ENCODE measurements around the gene ELOVL6.
"Not testable (repeated sequence)": the region's sequence is repeated elsewhere in the genome, so short reads cannot be mapped to it uniquely, and the experiment has no call there.

ELOVL6 gene

GRCh38 chr4:110042545-110043517 lies 155.6 kb downstream of the ELOVL6 start:
- H3K4me3 Mint-ChIP-seq: no peak overlapping the region
- peaks cover 12% of the 10 kb centered on the region for H3K4me1 Mint-ChIP-seq (ENCODE audit: low read depth)
- peaks cover 19% of the 10 kb centered on the region for H3K27me3 Mint-ChIP-seq
- no peaks in the 10 kb centered on the region for H3K9me3 Mint-ChIP-seq
- no peak for DNase-seq
- H3K27ac Mint-ChIP-seq: no peak overlapping the region
- no peaks in the 10 kb centered on the region for H3K36me3 Mint-ChIP-seq (ENCODE audit: low read depth)

DNA sequence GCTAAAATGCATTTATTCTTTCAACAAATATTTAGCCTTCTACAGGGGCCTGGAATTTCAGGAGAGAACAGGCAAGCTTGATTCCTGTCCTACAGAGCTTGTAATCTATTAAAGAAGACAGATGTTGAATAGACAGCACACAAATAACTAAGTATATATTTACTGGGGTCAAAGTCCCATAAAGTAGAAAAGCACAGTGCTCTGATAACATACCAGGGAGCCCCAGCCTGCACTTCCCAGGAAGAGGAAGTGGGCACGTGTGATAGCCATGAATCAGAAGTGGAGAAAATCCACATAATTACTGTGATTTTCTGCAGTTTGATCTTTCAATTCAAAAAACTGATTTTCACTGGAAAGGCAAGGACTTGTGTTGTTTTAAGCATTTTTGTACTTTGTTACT lies 156.7 kb downstream of the ELOVL6 start:
- H3K4me3 Mint-ChIP-seq: no peak overlapping the region
- no peak overlapping the region for H3K27ac Mint-ChIP-seq
- H3K4me1 Mint-ChIP-seq (ENCODE audit: low read depth): peaks cover 9% of the 10 kb centered on the region
- H3K36me3 Mint-ChIP-seq (ENCODE audit: low read depth): no peaks in the 10 kb centered on the region
- DNase-seq: no peak
- peaks cover 26% of the 10 kb centered on the region for H3K27me3 Mint-ChIP-seq
- no peaks in the 10 kb centered on the region for H3K9me3 Mint-ChIP-seq

DNA sequence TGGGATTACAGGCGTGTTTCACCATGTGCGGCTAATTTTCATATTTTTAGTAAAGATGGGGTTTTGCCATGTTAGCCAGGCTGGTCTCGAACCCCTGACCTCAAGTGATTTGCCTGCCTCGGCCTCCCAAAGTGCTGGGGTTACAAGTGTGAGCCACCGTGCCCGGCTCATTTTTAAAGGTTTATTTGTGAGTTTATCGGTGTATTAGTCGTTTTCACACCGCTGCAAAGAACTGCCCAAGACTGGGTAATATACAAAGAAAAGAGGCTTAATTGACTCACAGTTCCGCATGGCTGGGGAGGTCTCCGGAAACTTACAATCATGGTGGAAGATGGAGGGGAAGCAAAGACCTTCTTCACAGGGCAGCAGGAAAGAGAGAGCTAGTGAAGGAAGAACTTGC lies 159.3 kb downstream of the ELOVL6 start:
- not testable (repeated sequence) for DNase-seq; H3K4me3 Mint-ChIP-seq; H3K9me3 Mint-ChIP-seq; H3K4me1 Mint-ChIP-seq (ENCODE audit: low read depth); H3K36me3 Mint-ChIP-seq (ENCODE audit: low read depth); H3K27ac Mint-ChIP-seq
- H3K27me3 Mint-ChIP-seq: peaks cover 42% of the 10 kb centered on the region

DNA sequence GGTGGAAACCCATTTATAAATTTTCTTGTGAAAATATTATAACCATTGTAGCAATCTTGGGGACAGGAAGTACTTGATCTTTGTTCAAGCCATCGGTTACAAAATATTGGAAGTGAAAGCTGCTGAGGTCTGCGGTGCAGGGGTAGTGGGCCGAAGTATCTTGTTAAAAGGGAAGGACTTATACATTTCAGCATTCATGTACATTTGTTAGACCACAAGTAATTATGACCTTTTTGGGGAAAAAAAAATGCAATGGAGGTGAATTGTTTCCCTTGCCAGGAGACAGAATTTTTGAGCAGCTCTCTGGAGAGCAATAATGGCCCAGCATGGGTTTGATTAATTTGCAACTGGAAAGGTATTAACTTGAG lies 164.4 kb downstream of the ELOVL6 start:
- no peak for DNase-seq
- Mint-ChIP-seq H3K27ac (no peak overlapping the region), H3K9me3 (no peaks in the 10 kb centered on the region), H3K36me3 (ENCODE audit: low read depth) (no peaks in the 10 kb centered on the region), H3K4me3 (no peak overlapping the region), H3K4me1 (ENCODE audit: low read depth) (peaks cover 3% of the 10 kb centered on the region), H3K27me3 (peaks cover 53% of the 10 kb centered on the region)

DNA sequence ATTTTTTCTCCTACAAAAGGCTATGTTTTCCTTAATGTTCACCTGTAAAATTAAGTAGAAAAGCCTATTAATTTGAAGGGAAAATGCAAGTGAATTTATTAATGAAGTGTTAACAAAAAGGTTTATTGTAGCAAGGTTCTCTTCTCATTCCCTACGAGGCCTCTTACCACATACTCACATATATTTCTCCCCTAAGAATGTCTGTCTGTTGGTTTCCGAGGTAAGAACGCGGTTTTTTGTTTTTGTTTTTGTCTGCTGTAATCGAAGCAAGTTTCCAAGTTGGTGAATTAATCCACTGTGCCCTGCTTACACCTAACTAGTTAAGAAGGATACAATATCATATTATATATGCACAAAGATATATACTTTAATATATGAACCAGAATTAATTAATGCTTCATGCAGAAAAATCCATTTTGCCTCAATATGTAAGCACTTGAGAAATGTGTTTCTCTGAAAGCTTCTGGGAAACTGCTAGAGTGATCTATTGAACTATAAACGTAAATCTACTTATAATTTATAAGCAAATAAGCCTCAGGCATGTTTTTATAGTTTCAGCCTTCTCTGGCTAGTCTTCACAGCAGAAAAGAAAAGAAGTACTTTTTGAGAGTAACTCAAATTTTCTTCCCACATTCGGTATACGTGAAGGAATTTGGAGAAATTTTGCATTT lies 164.9 kb downstream of the ELOVL6 start:
- no peaks in the 10 kb centered on the region for H3K36me3 Mint-ChIP-seq (ENCODE audit: low read depth)
- no peaks in the 10 kb centered on the region for H3K9me3 Mint-ChIP-seq
- DNase-seq: no peak
- no peak overlapping the region for H3K4me3 Mint-ChIP-seq
- H3K4me1 Mint-ChIP-seq (ENCODE audit: low read depth): peaks cover 3% of the 10 kb centered on the region
- H3K27me3 Mint-ChIP-seq: peaks cover 53% of the 10 kb centered on the region
- H3K27ac Mint-ChIP-seq: no peak overlapping the region

- H3K27me3 Mint-ChIP-seq: peaks cover 53% of the 10 kb centered on the region
- no peak overlapping the region for H3K27ac Mint-ChIP-seq
- H3K9me3 Mint-ChIP-seq: no peaks in the 10 kb centered on the region
- no peaks in the 10 kb centered on the region for H3K36me3 Mint-ChIP-seq (ENCODE audit: low read depth)
- H3K4me1 Mint-ChIP-seq (ENCODE audit: low read depth): peaks cover 3% of the 10 kb centered on the region
- no peak overlapping the region for H3K4me3 Mint-ChIP-seq
- DNase-seq: no peak
Observed at GRCh38 chr4:110032603-110033002, 165.8 kb downstream of the ELOVL6 start.

GRCh38 chr4:110025718-110026117 lies 172.7 kb downstream of the ELOVL6 start:
- H3K9me3 Mint-ChIP-seq: no peaks in the 10 kb centered on the region
- H3K4me1 Mint-ChIP-seq (ENCODE audit: low read depth): peaks cover 8% of the 10 kb centered on the region
- H3K27ac Mint-ChIP-seq: no peak overlapping the region
- no peak overlapping the region for H3K4me3 Mint-ChIP-seq
- no peak for DNase-seq
- H3K27me3 Mint-ChIP-seq: peaks cover 8% of the 10 kb centered on the region
- no peaks in the 10 kb centered on the region for H3K36me3 Mint-ChIP-seq (ENCODE audit: low read depth)

DNA sequence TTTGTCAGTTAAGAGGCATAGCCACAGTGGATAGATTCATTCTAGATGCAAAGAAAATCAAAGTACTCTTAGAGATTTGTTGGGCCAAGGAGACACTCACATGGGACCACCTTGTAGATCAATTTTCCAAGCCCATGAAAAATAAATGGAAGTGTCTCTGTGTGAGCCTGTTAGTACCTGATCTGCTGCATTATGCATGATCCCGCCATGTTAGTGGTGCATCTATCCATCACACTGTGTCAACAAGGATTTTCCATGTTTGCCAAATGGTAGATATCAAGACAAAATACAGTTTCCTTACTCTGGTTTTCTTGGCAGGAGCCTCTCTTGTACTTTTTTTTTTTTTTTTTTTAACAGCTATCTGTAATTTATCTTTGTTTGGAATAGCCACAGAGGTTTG lies 173.4 kb downstream of the ELOVL6 start:
- peaks cover 13% of the 10 kb centered on the region for H3K4me1 Mint-ChIP-seq (ENCODE audit: low read depth)
- H3K4me3 Mint-ChIP-seq: no peak overlapping the region
- no peaks in the 10 kb centered on the region for H3K9me3 Mint-ChIP-seq
- peaks cover 2% of the 10 kb centered on the region for H3K27me3 Mint-ChIP-seq
- no peak for DNase-seq
- no peak overlapping the region for H3K27ac Mint-ChIP-seq
- H3K36me3 Mint-ChIP-seq (ENCODE audit: low read depth): no peaks in the 10 kb centered on the region

DNA sequence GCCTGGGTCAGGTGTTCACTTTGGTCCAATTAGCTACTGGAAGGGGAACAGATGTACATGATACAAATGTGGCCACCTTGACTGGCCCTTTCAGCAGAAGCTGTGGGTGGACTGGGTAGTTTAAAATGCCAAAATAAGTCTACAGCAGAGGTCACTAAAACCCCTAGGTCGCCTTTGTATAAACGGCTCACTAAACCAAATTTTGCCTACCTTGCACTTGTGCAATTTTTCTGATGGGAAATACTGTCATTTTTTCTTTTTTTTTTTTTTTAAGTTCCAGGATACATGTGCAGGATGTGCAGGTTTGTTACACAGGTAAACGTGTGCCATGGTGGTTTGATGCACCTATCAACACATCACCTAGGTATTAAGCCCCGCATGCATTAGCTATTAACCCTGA lies 176.0 kb downstream of the ELOVL6 start:
- no peak for DNase-seq
- H3K4me3 Mint-ChIP-seq: no peak overlapping the region
- no peak overlapping the region for H3K27ac Mint-ChIP-seq
- no peaks in the 10 kb centered on the region for H3K36me3 Mint-ChIP-seq (ENCODE audit: low read depth)
- no peaks in the 10 kb centered on the region for H3K9me3 Mint-ChIP-seq
- H3K27me3 Mint-ChIP-seq: no peaks in the 10 kb centered on the region
- peaks cover 21% of the 10 kb centered on the region for H3K4me1 Mint-ChIP-seq (ENCODE audit: low read depth)

DNA sequence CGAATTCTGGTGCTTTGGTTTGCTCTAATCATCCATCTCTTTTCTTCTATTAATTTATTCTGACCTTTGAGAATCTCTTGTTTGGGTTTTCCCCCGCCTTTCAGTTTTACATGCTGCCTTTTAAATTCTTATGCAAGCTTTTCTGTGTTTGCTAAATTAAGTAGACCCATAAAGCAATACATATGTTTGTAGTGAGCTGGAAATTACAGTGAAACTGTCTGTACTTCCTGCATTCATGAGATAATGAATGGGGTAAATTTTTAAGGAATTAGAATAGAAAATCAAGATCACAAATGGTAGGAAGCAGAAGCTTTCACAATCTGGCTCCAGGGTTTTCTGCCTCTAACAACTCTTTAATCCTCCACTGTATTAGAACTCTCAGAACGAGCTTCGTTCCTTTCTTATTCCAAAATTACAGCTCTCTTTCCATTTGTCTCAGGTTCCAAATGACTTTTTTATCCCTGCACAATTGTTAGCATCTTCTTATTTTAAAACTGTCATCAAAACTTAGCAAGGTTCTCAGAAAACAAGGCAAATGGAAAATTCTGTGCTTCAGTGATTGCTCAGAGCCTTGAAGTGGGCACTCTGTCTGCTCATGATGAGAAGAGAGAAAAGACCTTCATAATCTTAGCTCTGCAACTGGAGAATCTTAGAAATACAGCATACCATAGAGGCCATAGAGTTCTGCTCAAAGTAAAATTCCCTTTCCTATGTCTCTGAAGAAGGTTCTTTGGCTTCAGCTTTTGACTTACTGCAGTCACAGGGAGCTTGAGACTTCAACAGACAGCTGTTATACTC lies 177.6 kb downstream of the ELOVL6 start:
- no peak overlapping the region for H3K27ac Mint-ChIP-seq
- DNase-seq: no peak
- H3K4me1 Mint-ChIP-seq (ENCODE audit: low read depth): peaks cover 21% of the 10 kb centered on the region
- H3K27me3 Mint-ChIP-seq: no peaks in the 10 kb centered on the region
- peaks cover 7% of the 10 kb centered on the region for H3K9me3 Mint-ChIP-seq
- H3K4me3 Mint-ChIP-seq: no peak overlapping the region
- no peaks in the 10 kb centered on the region for H3K36me3 Mint-ChIP-seq (ENCODE audit: low read depth)

GRCh38 chr4:110020139-110020538 lies 178.3 kb downstream of the ELOVL6 start:
- no peak for DNase-seq
- Mint-ChIP-seq H3K4me1 (ENCODE audit: low read depth) (peaks cover 21% of the 10 kb centered on the region), H3K27ac (no peak overlapping the region), H3K36me3 (ENCODE audit: low read depth) (no peaks in the 10 kb centered on the region), H3K27me3 (no peaks in the 10 kb centered on the region), H3K9me3 (peaks cover 7% of the 10 kb centered on the region), H3K4me3 (no peak overlapping the region)

- Mint-ChIP-seq H3K9me3 (peaks cover 7% of the 10 kb centered on the region), H3K36me3 (ENCODE audit: low read depth) (no peaks in the 10 kb centered on the region), H3K27ac (no peak overlapping the region), H3K4me3 (no peak overlapping the region), H3K4me1 (ENCODE audit: low read depth) (peaks cover 21% of the 10 kb centered on the region), H3K27me3 (peaks cover 3% of the 10 kb centered on the region)
- no peak for DNase-seq
Observed at GRCh38 chr4:110019153-110019552, 179.3 kb downstream of the ELOVL6 start.

GRCh38 chr4:110014233-110014632 lies 184.2 kb downstream of the ELOVL6 start:
- peaks cover 7% of the 10 kb centered on the region for H3K9me3 Mint-ChIP-seq
- DNase-seq: no peak
- no peak overlapping the region for H3K4me3 Mint-ChIP-seq
- peaks cover 4% of the 10 kb centered on the region for H3K27me3 Mint-ChIP-seq
- H3K36me3 Mint-ChIP-seq (ENCODE audit: low read depth): no peaks in the 10 kb centered on the region
- peaks cover 3% of the 10 kb centered on the region for H3K4me1 Mint-ChIP-seq (ENCODE audit: low read depth)
- H3K27ac Mint-ChIP-seq: no peak overlapping the region

DNA sequence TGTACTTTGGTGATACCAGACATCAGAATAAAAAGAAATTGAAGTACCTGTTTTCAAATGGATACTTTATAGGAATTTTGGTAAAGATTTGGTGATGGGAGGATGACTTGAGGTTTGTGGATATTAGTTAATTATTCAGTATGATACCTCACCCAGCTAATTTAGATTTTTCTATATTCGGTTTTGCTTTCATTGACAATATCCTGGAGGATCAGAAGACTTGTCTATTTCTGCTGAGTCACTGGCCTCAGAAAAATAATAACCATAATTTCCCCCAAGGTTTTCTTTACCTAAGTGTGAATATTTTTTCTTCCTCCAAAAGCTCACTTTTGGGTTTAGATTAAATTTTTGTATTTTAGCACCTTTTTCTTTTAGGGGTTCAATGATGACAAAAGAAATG lies 185.5 kb downstream of the ELOVL6 start:
- peaks cover 7% of the 10 kb centered on the region for H3K9me3 Mint-ChIP-seq
- no peak overlapping the region for H3K4me3 Mint-ChIP-seq
- no peaks in the 10 kb centered on the region for H3K36me3 Mint-ChIP-seq (ENCODE audit: low read depth)
- no peak for DNase-seq
- H3K27me3 Mint-ChIP-seq: peaks cover 4% of the 10 kb centered on the region
- peaks cover 1% of the 10 kb centered on the region for H3K4me1 Mint-ChIP-seq (ENCODE audit: low read depth)
- no peak overlapping the region for H3K27ac Mint-ChIP-seq

Measured in activated T-cell treated with anti-CD3 and anti-CD28 coated beads, Interleukin-2, amount 50 U/mL, for 24 hours (primary cell).